Fibroblast of peridontal ligament (primary cell): ENCODE measurements around the gene DLGAP4.

Experiments used
- DNase-seq: peaks from one replicate; pipeline ENCODE4 v3.0.0-alpha.2; 2010; ENCODE audit errors: extremely low read depth

The DLGAP4 gene

GRCh38 chr20:36333841-36334240 is 27.7 kb downstream of the DLGAP4 start:
- DNase-seq = no peak

GRCh38 chr20:36334281-36335205 is 28.4 kb downstream of the DLGAP4 start:
- DNase-seq = no peak

DNA sequence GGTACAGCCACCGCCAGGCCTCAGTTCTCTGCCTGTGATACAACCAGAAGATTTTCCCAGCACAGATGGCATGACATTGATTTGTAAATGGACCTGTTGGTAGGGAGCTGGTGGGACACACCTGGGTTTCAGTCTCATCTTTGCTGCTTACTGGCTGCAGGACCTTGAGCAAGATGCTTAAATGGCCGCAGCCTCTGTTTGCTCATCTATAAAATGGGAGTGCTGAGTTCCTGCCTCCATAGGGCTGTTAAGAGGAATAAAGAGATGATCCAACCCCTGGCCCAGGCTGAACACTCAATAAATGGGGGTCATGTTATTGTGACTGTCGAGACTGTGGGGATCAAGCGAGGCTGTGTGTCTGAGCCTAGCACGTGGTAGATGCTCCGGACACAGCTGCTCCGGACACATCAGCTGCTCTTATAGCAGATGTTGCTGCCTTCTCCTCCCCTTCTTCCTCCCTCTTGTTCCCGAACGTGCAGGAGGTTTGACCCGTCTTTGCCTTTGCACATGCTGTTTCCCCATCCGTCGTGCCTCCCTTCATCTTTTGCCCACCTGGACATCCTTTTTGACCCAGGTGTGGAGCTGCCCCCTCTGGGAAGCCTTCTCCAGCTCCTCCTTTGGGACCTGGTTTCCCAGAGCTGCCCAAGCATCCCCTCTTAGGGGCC is 29.2 kb downstream of the DLGAP4 start:
- DNase-seq = no peak

- DNase-seq = no peak
These were observed 30.1 kb downstream of the DLGAP4 start for GRCh38 chr20:36336204-36336603.

GRCh38 chr20:36336954-36337704 is 31.0 kb downstream of the DLGAP4 start:
- no peak for DNase-seq

- DNase-seq = no peak
These were observed 31.7 kb downstream of the DLGAP4 start for GRCh38 chr20:36337886-36338285.

DNA sequence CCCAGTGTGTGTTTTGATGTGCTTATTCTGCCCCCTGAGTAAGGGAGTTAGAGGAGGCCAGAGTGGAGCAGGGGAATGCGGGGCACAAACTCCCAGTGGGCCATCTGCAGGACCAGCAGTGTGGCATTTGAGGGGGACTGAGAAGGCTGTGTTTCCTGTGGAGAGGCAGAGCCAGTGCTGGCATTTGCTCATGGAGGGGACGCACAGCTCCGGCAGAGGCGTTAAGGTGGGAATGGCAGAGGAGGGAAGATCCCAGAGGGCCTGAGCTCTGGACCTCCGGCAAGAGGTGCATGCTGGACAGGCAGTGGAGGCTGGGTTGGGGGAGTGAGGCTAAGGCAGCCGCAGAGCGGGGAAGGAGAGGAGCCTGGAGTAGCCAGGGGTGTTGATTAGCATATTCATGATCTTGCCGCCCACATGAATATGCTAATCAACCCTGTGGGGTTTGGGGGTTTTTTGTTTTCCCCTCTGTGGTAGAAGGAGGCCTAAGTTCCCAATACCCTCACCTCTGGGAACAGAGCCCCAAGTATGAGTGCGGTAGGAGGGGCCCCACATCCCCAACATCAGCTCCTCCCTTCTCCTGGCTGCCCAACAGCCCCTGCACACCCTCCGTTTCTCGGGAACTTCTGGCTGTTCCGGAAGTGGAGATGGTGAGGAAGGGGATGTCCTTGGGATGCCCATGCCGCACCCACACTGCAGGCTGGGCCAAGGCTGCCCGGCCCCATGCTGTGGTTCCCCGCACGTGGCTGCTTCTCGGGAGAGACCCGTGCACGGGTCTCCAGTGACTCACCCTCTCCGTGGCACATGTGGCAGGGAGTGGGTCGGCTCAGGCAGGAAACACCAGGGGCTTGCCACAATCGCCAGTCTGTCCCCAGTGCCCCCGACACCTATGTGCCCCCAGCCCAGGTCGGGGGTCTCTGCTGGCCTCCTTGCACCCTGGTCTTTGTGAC is 33.8 kb downstream of the DLGAP4 start:
- no peak for DNase-seq

DNA sequence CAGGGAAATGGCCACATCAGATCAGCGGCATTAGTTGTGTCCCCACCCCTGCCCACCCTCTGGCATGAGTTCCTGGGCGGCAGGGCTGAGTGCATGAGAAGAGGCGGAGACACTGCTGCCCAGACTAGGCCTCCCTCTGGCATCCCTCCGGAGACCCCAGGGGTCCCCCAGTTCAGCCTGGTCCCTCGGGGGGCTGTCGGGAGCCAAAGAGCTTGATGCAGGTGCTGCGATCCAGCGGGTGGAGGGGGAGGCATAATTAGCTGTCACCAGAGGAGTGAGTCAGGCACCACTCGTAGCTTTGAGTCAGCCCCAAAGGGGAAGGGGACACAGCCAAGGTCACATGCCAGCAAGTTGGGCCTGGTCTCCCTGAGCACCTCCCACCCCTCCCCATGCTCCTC is 34.5 kb downstream of the DLGAP4 start:
- DNase-seq = no peak

GRCh38 chr20:36341331-36342020 is 35.3 kb downstream of the DLGAP4 start:
- DNase-seq = no peak

DNA sequence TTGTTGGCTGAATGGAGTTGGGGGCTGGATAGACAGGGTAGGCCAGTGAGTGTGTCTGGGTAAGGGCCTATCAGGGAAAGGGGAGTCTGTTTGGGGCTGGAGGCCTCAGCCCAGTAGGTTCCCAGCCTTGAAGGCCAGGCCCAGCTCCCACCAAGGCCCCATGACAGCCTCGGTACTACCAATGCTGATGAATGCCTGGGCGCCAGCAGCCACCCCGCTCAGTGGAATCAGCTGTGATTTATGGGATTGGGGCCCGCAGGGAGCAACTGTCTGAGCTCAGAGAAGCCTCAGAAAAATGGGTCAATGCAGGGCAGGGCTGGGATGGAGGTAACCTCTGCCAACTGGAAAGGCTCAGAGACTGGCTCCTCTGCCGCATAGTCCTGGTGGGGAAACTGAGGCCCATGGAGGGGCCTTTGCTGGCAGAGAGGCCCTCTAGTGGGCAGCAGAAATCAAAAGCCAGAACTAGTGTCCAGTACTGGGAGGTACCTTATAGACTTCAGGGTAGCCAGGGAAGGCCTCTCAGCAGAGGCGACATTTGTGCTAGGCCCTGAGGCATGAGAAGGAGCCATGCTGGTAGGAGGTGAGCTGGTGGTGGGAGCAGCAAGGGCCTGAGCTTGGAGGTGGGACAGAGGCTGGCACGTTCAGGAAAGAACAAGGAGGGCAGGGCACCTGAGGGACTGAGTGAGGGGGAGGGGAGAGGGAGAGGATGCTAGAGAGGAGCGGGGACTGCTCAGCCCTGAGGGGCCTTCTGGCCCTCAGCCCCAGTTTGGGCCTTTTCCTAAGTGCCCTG is 36.4 kb downstream of the DLGAP4 start:
- no peak for DNase-seq

DNA sequence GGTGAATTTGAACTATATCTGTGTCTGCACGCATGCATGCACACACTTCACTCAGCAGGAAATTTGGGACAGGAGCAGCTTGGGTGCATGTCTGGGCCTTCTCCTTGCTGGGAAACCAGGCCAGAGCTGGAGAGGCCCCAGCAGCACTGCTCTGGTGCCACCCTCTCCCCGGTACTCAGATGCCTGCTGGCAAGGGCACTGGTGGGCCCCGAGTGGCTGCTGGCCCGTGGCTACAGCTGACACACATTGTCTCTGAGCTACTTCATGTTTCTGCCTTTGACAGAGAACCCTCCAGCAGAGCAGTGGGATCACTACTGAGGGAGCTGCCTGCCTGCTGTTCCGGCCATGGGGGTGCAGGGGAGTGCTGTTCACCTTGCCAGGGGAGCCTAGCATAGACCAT is 37.5 kb downstream of the DLGAP4 start:
- no peak for DNase-seq

DNA sequence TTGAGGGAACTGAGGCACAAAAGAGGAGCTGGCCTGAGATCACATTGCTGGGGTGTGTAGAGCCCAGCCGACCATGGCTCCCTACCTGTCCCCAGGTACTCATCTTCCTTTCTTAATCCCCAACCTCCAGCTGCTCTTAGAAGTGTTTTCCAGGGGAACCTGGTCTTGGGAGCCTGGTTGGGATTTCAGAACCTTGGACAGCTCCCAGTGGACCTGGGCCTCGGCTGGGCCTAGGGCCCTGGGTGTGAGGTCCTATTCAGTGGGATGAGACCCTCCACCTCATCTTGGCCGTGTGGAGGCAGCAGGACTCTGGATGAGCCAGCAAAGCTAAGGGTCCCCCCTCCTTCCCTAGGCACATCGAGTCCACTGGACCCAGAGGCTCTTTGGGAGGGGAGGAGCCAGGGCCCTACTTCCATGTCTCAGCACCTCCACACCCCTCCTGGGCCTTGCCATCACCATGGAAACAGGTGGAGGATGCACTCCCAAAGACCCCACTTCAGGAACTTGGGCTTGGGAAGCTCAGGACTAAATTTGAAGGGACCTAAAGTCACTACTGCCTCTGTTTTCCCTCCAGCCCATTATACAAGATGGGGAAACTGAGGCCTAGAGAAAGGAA is 38.5 kb downstream of the DLGAP4 start:
- peak; percentile 49 for DNase-seq

- DNase-seq = no peak
These were observed 40.1 kb downstream of the DLGAP4 start for GRCh38 chr20:36346256-36346655.

DNA sequence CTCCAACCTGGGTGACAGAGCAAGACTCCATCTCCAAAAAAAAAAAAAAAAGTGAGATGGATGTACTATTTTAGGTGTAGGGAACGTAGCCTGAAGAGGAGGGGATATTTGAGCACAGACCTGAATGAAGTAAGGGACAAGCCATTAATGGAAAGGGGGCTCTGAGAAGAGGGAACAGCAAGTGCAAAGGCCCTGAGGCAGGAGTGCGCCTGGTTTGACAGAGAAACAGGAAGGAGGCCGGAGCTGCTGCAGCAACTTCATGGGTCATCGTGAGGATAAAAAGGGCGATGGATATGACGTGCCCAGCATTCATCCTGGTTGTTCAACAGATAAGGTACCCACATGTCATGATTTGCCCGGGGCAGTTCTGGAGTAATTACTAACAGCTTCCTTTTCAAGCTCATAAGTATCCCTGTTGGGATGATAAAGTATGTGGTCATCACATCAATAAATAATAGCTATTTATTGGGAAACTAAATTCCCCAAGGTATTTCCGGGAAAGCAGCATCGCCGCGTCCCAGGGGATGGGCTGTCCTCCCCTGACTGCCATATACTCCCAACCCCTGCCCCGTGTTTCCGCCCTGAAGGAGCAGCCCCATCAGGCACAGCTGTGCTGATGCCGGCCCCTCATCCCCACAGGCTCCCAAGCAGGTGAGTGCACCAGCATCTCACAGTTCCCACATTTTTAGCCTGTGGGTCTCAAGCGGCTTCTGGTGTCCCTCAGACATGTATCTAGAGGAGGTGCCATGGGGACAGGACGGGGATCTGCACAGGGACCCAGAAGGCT is 43.4 kb downstream of the DLGAP4 start:
- DNase-seq = no peak

DNA sequence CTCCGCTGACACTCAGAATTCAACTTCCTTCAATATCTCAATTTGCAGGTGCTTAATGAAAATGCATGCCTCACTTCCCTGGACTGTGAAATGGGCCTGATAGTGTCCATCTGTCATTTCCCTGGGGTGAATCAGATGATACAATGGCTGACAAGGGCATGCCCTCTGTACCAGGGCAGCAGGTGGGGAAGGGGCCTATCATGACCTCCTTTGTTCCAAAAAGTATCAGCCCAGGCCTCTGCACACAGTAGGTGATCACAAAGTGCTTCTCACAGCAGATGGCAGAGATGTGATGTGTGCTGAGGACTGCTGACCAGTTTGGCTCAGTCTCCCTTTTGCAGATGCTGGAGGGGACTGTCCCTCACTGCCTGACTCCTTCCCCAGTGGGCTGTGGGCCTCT is 44.3 kb downstream of the DLGAP4 start:
- DNase-seq = no peak

GRCh38 chr20:36351937-36352336 is 45.8 kb downstream of the DLGAP4 start:
- no peak for DNase-seq

GRCh38 chr20:36352843-36353553 is 46.9 kb downstream of the DLGAP4 start:
- no peak for DNase-seq

- no peak for DNase-seq
These were observed 47.6 kb downstream of the DLGAP4 start for GRCh38 chr20:36353740-36354139.
